ENCODE data around the gene PER1. TPM values are rescaled to one million over a fixed set of nuclear protein-coding genes. Genes with fewer than 3 reads are reported as not detected.
A peak's percentile ranks its signal among the peaks of the same experiment; 100 is the strongest.

PER1 gene
- total RNA-seq, 1 experiment from 2014 or later, result 87.6 TPM

DNA sequence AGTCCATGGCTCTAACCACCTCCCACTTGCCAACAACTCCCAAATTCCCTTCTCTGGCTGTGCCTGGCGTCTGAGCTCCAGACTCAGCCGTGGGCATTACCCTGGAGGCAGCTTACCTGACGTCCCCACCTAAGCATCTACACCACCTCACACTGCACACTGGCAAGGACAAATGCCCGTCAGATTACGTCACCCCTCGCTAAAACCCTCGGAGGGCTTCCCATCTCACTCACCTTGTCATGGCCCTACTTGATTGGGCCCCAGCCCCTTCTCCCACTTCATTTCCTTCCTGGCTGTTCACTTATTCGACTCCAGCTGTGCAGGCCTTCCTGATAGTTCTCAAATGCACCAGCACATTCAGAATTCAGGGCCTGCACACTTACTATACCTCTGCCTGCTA lies 47.3 kb downstream of the PER1 start:
- Histone ChIP-seq H3K9ac (ENCODE audit: low read length) (no peak overlapping the region), H3K27me3 (ENCODE audit: insufficient read depth, low read length) (no peaks in the 10 kb centered on the region), H3K9me3 (ENCODE audit: control insufficient read depth in 1 of 2, insufficient read depth in 1 of 2, low read depth in 1 of 2, low read length in 2 of 2) (no peaks in the 10 kb centered on the region), H3K4me2 (ENCODE audit: low read length) (no peak overlapping the region), H4K20me1 (ENCODE audit: insufficient read depth) (no peaks in the 10 kb centered on the region), H3K27ac (ENCODE audit: low read depth, low read length) (no peak overlapping the region), H3K4me1 (ENCODE audit: control insufficient read depth in 1 of 2, insufficient read depth in 2 of 2, low read length in 2 of 2) (peaks cover 0 to 12% of the 10 kb centered on the region in 2 experiments; a peak in 3 of 4 replicates), H3K9me2 (ENCODE audit: insufficient read depth) (no peaks in the 10 kb centered on the region), H3K36me3 (ENCODE audit: control insufficient read depth in 1 of 2, insufficient read depth in 2 of 2, low read length in 2 of 2) (no peaks in the 10 kb centered on the region), H3K79me2 (ENCODE audit: insufficient read depth, low read length) (no peaks in the 10 kb centered on the region), H2AFZ (ENCODE audit: low read depth, low read length, poor library complexity, severe bottlenecking) (no peak overlapping the region), H3K4me3 (replicated peaks in 1 of 2; ENCODE audit: low read depth in 1 of 2, low read length in 2 of 2) (no peak overlapping the region)
- DNase-seq (ENCODE audit: low read depth, low spot score) (no peak), ATAC-seq (no peak)
- CTCF ChIA-PET, result interaction anchor here (1.0 to 3.6 kb wide), 4 partner anchors 11 to 45 kb away, joined by 3 to 34 read pairs (median 5); no protein-coding TSS in a partner anchor
- BruUV-seq (replicated peaks), result no TSS peak
- intact Hi-C loops (cut with micrococcal nuclease), result no loop called here
- POLR2A ChIA-PET, result no interaction called here
- TF ChIP-seq ZNF274 (IDR thresholded peaks at IDR 0.05; ENCODE audit: low read depth, low read length) (no peak), SP1 (IDR thresholded peaks at IDR 0.05; ENCODE audit: low read depth) (no peak), POLR2AphosphoS5 (IDR thresholded peaks at IDR 0.05; ENCODE audit: low read depth, low read length) (no peak), ELF1 (IDR thresholded peaks at IDR 0.05; ENCODE audit: borderline replicate concordance, low read depth) (no peak), EZH2 (IDR thresholded peaks at IDR 0.05) (no peak)
- TF ChIP-seq, protein P1, sequence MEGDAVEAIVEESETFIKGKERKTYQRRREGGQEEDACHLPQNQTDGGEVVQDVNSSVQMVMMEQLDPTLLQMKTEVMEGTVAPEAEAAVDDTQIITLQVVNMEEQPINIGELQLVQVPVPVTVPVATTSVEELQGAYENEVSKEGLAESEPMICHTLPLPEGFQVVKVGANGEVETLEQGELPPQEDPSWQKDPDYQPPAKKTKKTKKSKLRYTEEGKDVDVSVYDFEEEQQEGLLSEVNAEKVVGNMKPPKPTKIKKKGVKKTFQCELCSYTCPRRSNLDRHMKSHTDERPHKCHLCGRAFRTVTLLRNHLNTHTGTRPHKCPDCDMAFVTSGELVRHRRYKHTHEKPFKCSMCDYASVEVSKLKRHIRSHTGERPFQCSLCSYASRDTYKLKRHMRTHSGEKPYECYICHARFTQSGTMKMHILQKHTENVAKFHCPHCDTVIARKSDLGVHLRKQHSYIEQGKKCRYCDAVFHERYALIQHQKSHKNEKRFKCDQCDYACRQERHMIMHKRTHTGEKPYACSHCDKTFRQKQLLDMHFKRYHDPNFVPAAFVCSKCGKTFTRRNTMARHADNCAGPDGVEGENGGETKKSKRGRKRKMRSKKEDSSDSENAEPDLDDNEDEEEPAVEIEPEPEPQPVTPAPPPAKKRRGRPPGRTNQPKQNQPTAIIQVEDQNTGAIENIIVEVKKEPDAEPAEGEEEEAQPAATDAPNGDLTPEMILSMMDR (IDR thresholded peaks at IDR 0.05 in 2 of 3, conservative IDR thresholded peaks at IDR 0.05 in 1 of 3; ENCODE audit: borderline replicate concordance in 1 of 3, insufficient read depth in 1 of 3, low read depth in 2 of 3, low read length in 2 of 3), result no peak
- RAD21 ChIA-PET (ENCODE audit: low non-redundant PET in 1 of 2, low total read pairs in 2 of 2, uncharacterized antibody in 2 of 2, unreplicated experiment in 2 of 2), result interaction anchor here in 1 of 2 experiments (0.6 kb wide), 1 partner anchor 30 kb away, joined by 4 read pairs; no protein-coding TSS in a partner anchor

DNA sequence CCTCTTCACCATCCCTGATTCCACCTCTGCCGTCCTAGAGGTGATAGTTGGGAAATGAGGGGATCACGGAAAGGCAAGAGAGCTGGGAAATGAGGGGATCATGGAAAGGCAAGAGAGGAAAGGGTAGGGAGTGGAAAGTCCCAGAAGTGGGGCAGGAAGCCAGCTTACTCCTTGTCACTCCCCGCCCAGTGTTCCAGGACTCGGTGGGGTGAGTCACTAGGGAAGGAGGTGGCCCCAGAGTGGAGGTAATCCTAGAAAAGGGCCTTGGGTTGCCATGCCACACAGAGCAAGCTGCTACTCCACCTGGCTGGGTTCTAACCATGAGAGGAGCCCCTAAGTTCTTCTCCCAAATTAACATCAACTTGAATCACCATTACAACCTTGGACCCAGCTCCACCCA lies 48.7 kb downstream of the PER1 start:
- Histone ChIP-seq H3K36me3 (ENCODE audit: control insufficient read depth in 1 of 2, insufficient read depth in 2 of 2, low read length in 2 of 2) (no peaks in the 10 kb centered on the region), H3K27me3 (ENCODE audit: insufficient read depth, low read length) (no peaks in the 10 kb centered on the region), H4K20me1 (ENCODE audit: insufficient read depth) (no peaks in the 10 kb centered on the region), H3K9me2 (ENCODE audit: insufficient read depth) (no peaks in the 10 kb centered on the region), H3K27ac (ENCODE audit: low read depth, low read length) (no peak overlapping the region), H3K9ac (ENCODE audit: low read length) (no peak overlapping the region), H3K4me2 (ENCODE audit: low read length) (peak overlapping the region; percentile 48), H3K4me1 (ENCODE audit: control insufficient read depth in 1 of 2, insufficient read depth in 2 of 2, low read length in 2 of 2) (peaks cover 0 to 11% of the 10 kb centered on the region in 2 experiments; a peak in 3 of 4 replicates), H2AFZ (ENCODE audit: low read depth, low read length, poor library complexity, severe bottlenecking) (no peak overlapping the region), H3K9me3 (ENCODE audit: control insufficient read depth in 1 of 2, insufficient read depth in 1 of 2, low read depth in 1 of 2, low read length in 2 of 2) (no peaks in the 10 kb centered on the region), H3K4me3 (replicated peaks in 1 of 2; ENCODE audit: low read depth in 1 of 2, low read length in 2 of 2) (no peak overlapping the region), H3K79me2 (ENCODE audit: insufficient read depth, low read length) (no peaks in the 10 kb centered on the region)
- ChIA-PET RAD21 (ENCODE audit: low non-redundant PET in 1 of 2, low total read pairs in 2 of 2, uncharacterized antibody in 2 of 2, unreplicated experiment in 2 of 2) (no interaction called here), POLR2A (interaction anchor here (1.6 kb wide), 1 partner anchor 13 kb away, joined by 3 read pairs; no protein-coding TSS in a partner anchor), CTCF (interaction anchor here (1.0 to 3.6 kb wide), 4 partner anchors 10 to 29 kb away, joined by 3 to 34 read pairs (median 4); no protein-coding TSS in a partner anchor)
- intact Hi-C loops (cut with micrococcal nuclease), result no loop called here
- no TSS peak for BruUV-seq (replicated peaks)
- DNase-seq (ENCODE audit: low read depth, low spot score), result no peak
- ATAC-seq, result peak; percentile 58; the same call in 1 of the 2 replicates
- TF ChIP-seq, protein P1 (IDR thresholded peaks at IDR 0.05 in 2 of 3, conservative IDR thresholded peaks at IDR 0.05 in 1 of 3; ENCODE audit: borderline replicate concordance in 1 of 3, insufficient read depth in 1 of 3, low read depth in 2 of 3, low read length in 2 of 3), result no peak
- TF ChIP-seq ZFX (IDR thresholded peaks at IDR 0.05), result no peak
- TF ChIP-seq EZH2 (IDR thresholded peaks at IDR 0.05), result no peak
- no peak for TF ChIP-seq FOSL1 (IDR thresholded peaks at IDR 0.05; ENCODE audit: low read depth)
- no peak for TF ChIP-seq SP1 (IDR thresholded peaks at IDR 0.05; ENCODE audit: low read depth)
- no peak for TF ChIP-seq ZBTB33 (IDR thresholded peaks at IDR 0.05; ENCODE audit: extremely low read depth, insufficient replicate concordance, low read length)
- TF ChIP-seq POLR2A (IDR thresholded peaks at IDR 0.05; ENCODE audit: borderline replicate concordance, extremely low read depth, insufficient read depth, insufficient read length), result no peak
- no peak for TF ChIP-seq EGR1 (IDR thresholded peaks at IDR 0.05; ENCODE audit: low read depth)
